ENCODE measurements around the gene CLEC4G. TPM values are rescaled to one million over a fixed set of nuclear protein-coding genes. Genes with fewer than 3 reads are reported as not detected.

Gene CLEC4G
- polyA plus RNA-seq, 2 of the 4 experiments (the other 2 are of a cell fraction) = not detected

DNA sequence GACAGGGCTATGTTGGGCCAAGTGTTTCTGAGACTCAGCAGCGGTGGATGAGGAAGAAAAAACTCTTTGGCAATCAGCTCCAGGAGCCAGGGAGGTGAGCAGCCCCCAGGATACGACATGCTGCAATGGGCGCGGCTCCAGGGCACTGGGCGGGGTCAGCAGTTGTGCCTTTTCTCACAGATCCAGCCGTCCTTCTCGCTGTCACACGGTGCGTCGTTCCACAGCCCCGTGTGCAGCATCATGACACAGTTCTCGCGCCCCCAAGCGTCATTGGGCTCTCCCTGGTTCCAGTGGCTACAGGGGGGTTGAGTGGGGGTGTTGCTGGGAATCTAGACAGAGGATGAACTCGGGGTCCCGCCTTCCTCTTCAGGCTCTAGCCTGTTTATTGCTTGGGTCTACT lies 2.7 kb downstream of the CLEC4G start:
- H3K27ac ChIP-seq = no peak overlapping the region
- 1% methylated on average over 7 of the region's 16 CpGs for WGBS (ENCODE audit: missing lambda C conversion rate)
- H3K9me3 ChIP-seq = no peaks in the 10 kb centered on the region
- H3K4me3 ChIP-seq = no peak overlapping the region
- POLR2A ChIA-PET = no interaction called here
- H3K4me1 ChIP-seq = no peaks in the 10 kb centered on the region
- TF ChIP-seq ESRRA (IDR thresholded peaks at IDR 0.05; ENCODE audit: borderline replicate concordance, low read length) (no peak), JUNB (IDR thresholded peaks at IDR 0.05) (no peak), GATA3 (IDR thresholded peaks at IDR 0.05; ENCODE audit: borderline replicate concordance) (no peak), SMC3 (IDR thresholded peaks at IDR 0.05) (no peak), MAX (IDR thresholded peaks at IDR 0.05) (no peak), EP300 (IDR thresholded peaks at IDR 0.05) (no peak), MAFK (IDR thresholded peaks at IDR 0.05; ENCODE audit: partially characterized antibody) (no peak), HES2 (IDR thresholded peaks at IDR 0.05) (no peak)
- TF ChIP-seq, protein P1, sequence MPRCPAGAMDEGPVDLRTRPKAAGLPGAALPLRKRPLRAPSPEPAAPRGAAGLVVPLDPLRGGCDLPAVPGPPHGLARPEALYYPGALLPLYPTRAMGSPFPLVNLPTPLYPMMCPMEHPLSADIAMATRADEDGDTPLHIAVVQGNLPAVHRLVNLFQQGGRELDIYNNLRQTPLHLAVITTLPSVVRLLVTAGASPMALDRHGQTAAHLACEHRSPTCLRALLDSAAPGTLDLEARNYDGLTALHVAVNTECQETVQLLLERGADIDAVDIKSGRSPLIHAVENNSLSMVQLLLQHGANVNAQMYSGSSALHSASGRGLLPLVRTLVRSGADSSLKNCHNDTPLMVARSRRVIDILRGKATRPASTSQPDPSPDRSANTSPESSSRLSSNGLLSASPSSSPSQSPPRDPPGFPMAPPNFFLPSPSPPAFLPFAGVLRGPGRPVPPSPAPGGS (IDR thresholded peaks at IDR 0.05) = no peak
- TF ChIP-seq, protein P2, sequence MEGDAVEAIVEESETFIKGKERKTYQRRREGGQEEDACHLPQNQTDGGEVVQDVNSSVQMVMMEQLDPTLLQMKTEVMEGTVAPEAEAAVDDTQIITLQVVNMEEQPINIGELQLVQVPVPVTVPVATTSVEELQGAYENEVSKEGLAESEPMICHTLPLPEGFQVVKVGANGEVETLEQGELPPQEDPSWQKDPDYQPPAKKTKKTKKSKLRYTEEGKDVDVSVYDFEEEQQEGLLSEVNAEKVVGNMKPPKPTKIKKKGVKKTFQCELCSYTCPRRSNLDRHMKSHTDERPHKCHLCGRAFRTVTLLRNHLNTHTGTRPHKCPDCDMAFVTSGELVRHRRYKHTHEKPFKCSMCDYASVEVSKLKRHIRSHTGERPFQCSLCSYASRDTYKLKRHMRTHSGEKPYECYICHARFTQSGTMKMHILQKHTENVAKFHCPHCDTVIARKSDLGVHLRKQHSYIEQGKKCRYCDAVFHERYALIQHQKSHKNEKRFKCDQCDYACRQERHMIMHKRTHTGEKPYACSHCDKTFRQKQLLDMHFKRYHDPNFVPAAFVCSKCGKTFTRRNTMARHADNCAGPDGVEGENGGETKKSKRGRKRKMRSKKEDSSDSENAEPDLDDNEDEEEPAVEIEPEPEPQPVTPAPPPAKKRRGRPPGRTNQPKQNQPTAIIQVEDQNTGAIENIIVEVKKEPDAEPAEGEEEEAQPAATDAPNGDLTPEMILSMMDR (IDR thresholded peaks at IDR 0.05) = no peak
- no peak for DNase-seq (ENCODE audit: low read depth in 1 of 2, low spot score in 1 of 2)
- CTCF ChIA-PET = no interaction called here
- no peak overlapping the region for H3K4me2 ChIP-seq
- FAIRE-seq = no peak
- no peak; a peak in 2 of 6 replicates for ATAC-seq

- 8% methylated on average over 2 of the region's 2 CpGs for WGBS (ENCODE audit: missing lambda C conversion rate)
- TF ChIP-seq E2F6 (IDR thresholded peaks at IDR 0.05; ENCODE audit: borderline replicate concordance, low read depth) (no peak), CHD2 (IDR thresholded peaks at IDR 0.05; ENCODE audit: low read length, partially characterized antibody) (no peak), RNF2 (IDR thresholded peaks at IDR 0.05; ENCODE audit: borderline replicate concordance, low read depth) (no peak), USF2 (IDR thresholded peaks at IDR 0.05) (no peak), SREBF2 (IDR thresholded peaks at IDR 0.05) (no peak), EHMT2 (IDR thresholded peaks at IDR 0.05; ENCODE audit: low read depth) (no peak), ATOH8 (CRISPR knock-in tag; IDR thresholded peaks at IDR 0.05; ENCODE audit: low read depth) (no peak), FOSL2 (IDR thresholded peaks at IDR 0.05) (no peak), FOSL2 (CRISPR knock-in tag; IDR thresholded peaks at IDR 0.05) (no peak), POLR2A (IDR thresholded peaks at IDR 0.05; ENCODE audit: low read length) (no peak), HEYL (CRISPR knock-in tag; IDR thresholded peaks at IDR 0.05) (no peak), MAFK (IDR thresholded peaks at IDR 0.05; ENCODE audit: partially characterized antibody) (no peak), HOXB13 (CRISPR knock-in tag; IDR thresholded peaks at IDR 0.05; ENCODE audit: low read depth) (no peak), HMGXB4 (CRISPR knock-in tag; IDR thresholded peaks at IDR 0.05; ENCODE audit: borderline replicate concordance) (no peak)
- H3K4me1 ChIP-seq = no peaks in the 10 kb centered on the region
- POLR2A ChIA-PET = no interaction called here
- no peaks in the 10 kb centered on the region for H3K9me3 ChIP-seq
- DNase-seq (ENCODE audit: low read depth in 1 of 2, low spot score in 1 of 2) (no peak), ATAC-seq (no peak), FAIRE-seq (no peak)
- CTCF ChIA-PET = interaction anchor here (0.6 to 2.1 kb wide), 3 partner anchors 45 to 174 kb away, joined by 3 to 10 read pairs (median 5); partner anchors contain the start of gene TRAPPC5
- no peak overlapping the region for H3K4me2 ChIP-seq
- no peak overlapping the region for H3K4me3 ChIP-seq
- H3K27ac ChIP-seq = no peak overlapping the region
Measured at GRCh38 chr19:7725791-7726190, 6.1 kb downstream of the CLEC4G start.
